K562 (cell line): ENCODE measurements around the gene STIL. TPM values are rescaled to one million over a fixed set of nuclear protein-coding genes. Genes with fewer than 3 reads are reported as not detected.

Experiments
- ATF7 ChIP-seq: fragments of 450-650 bp; IDR thresholded peaks from 2 replicates; pipeline ENCODE4 v1.7.1; 2014; ENCODE audit warnings: mild to moderate bottlenecking, moderate library complexity
- CBFA2T2 ChIP-seq: fragments of 450-650 bp; conservative IDR thresholded peaks from 2 replicates; pipeline ENCODE4 v1.6.1; 2017; ENCODE audit warnings: mild to moderate bottlenecking
- CBFA2T3 ChIP-seq: fragments of 450-650 bp; IDR thresholded peaks from 2 replicates; pipeline ENCODE4 v1.6.1; 2017
- CTCFL ChIP-seq: IDR thresholded peaks from 2 replicates; pipeline ENCODE4 v1.6.1; 2011; ENCODE audit warnings: borderline replicate concordance, low read depth, mild to moderate bottlenecking, moderate library complexity, low read length; ENCODE audit not compliant: insufficient read depth, poor library complexity, severe bottlenecking
- FOSL1 ChIP-seq: fragments of 200-800 bp; sonication (Bioruptor generic); conservative IDR thresholded peaks from 2 replicates; pipeline ENCODE4 v1.6.1; 2016; ENCODE audit warnings: missing genetic modification characterization, missing compliant biosample characterization
- GATAD2A ChIP-seq: fragments of 450-650 bp; IDR thresholded peaks from 2 replicates; pipeline ENCODE4 v1.6.1; 2017
- HNRNPK ChIP-seq: fragments of 200-400 bp; formaldehyde crosslinking; IDR thresholded peaks from one replicate; pipeline ENCODE4 v1.6.1; 2018; ENCODE audit warnings: mild to moderate bottlenecking, low read depth, low read length; ENCODE audit not compliant: poor library complexity, severe bottlenecking
- JUND ChIP-seq, 2 experiments: IDR thresholded peaks; 2 replicates in 1 of 2; 3 replicates in 1 of 2; pipeline ENCODE4 v1.6.1; 2011; ENCODE audit warnings: borderline replicate concordance in 2 of 2, low read depth in 2 of 2, low read length in 2 of 2, improper control_type of control experiment in 1 of 2, missing biosample characterization in 1 of 2, missing genetic modification characterization in 1 of 2, missing genetic modification reagents in 1 of 2
- MAFK ChIP-seq: IDR thresholded peaks from 2 replicates; pipeline ENCODE4 v1.6.1; 2011; ENCODE audit warnings: low read length, improper control_type of control experiment
- NFE2L1 ChIP-seq: fragments of 450-650 bp; IDR thresholded peaks from 2 replicates; pipeline ENCODE4 v1.6.1; 2016; ENCODE audit warnings: missing genetic modification characterization, low read depth, mild to moderate bottlenecking, missing compliant biosample characterization, moderate library complexity, borderline replicate concordance
- RHOXF2B ChIP-seq: fragments of 250-450 bp; sonication (Bioruptor Pico); conservative IDR thresholded peaks from 2 replicates; pipeline ENCODE4 v1.5.1; 2021
- SRSF7 ChIP-seq: fragments of 200-400 bp; formaldehyde crosslinking; optimal IDR thresholded peaks from 2 replicates; pipeline ENCODE3; 2017; ENCODE audit warnings: mild to moderate bottlenecking, low read depth, low read length
- USF1 ChIP-seq: sonication (generic); formaldehyde crosslinking; IDR thresholded peaks from 2 replicates; pipeline ENCODE4 v1.9.0; 2022; ENCODE audit warnings: mild to moderate bottlenecking, missing genetic modification reagents
- polyA plus RNA-seq, 8 experiments: library from polyadenylated mRNA; depleted of rRNA in 4 of 8; stranded (reverse) in 5 of 8; unstranded in 3 of 8; fragments of >200 nt; fragmentation: Nextera tagmentation in 2 of 8; fragmentation: Illumina TruSeq in 1 of 8; extraction: Ambion mirVana in 2 of 8; extraction: Trizol in 1 of 8; gene quantifications; 2 replicates each; pipeline versions ENCODE4 v1.2.1 to v1.2.3, GENCODE V29; 2011 to 2014; ENCODE audit warnings: inconsistent platforms in 1 of 8, missing spikeins in 1 of 8
- total RNA-seq, 7 experiments: library from RNA; depleted of rRNA in 6 of 7; stranded (reverse); fragments of >200 nt in 6 of 7; fragmentation: Illumina TruSeq in 2 of 7; extraction: Trizol in 2 of 7; gene quantifications; 2 replicates each; pipeline versions ENCODE4 v1.2.1 to v1.2.3, GENCODE V29; 2011 to 2021; ENCODE audit warnings: low replicate concordance in 1 of 7
- TF ChIP-seq, protein P1 (sequence below), 2 experiments: IDR thresholded peaks in 1 of 2; conservative IDR thresholded peaks in 1 of 2; 2 replicates each; pipeline ENCODE4 v1.6.1; 2016; ENCODE audit warnings: low read depth in 2 of 2, mild to moderate bottlenecking in 1 of 2, missing compliant biosample characterization in 1 of 2, missing genetic modification characterization in 1 of 2, moderate library complexity in 1 of 2
- TF ChIP-seq, protein P2 (sequence below): fragments of 450-650 bp; IDR thresholded peaks from 2 replicates; pipeline ENCODE4 v1.6.1; 2017; ENCODE audit warnings: antibody characterized with exemption, mild to moderate bottlenecking

STIL gene
- total and polyA plus RNA-seq, 9 of the 15 experiments (the other 6 are each of a cell fraction or from before 2014, with no cell fraction given) = 10.5 to 77.4 (median 39.6) TPM

DNA sequence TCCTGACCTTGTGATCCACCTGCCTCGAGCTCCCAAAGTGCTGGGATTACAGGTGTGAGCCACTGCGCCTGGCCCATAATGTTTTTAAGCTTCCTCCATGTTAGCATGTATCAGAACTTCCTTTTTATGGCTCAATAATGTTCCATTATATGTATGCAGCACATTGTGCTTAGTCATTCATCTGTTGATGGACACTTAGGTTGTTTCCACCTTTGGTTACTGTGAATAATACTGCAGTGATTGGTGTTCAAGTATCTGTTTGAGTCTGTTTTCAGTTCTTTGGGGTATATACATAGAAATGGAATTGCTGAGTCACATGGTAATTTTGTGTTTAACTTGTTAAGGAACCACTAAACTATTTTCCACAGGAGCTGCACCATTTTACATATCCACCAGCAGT, 37.4 kb upstream of the STIL start (continued):
- no peak for TF ChIP-seq USF1
- TF ChIP-seq HNRNPK = no peak
- TF ChIP-seq, protein P1, sequence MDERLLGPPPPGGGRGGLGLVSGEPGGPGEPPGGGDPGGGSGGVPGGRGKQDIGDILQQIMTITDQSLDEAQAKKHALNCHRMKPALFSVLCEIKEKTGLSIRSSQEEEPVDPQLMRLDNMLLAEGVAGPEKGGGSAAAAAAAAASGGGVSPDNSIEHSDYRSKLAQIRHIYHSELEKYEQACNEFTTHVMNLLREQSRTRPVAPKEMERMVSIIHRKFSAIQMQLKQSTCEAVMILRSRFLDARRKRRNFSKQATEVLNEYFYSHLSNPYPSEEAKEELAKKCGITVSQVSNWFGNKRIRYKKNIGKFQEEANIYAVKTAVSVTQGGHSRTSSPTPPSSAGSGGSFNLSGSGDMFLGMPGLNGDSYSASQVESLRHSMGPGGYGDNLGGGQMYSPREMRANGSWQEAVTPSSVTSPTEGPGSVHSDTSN (CRISPR knock-in tag; IDR thresholded peaks at IDR 0.05; ENCODE audit: low read depth) = no peak
- TF ChIP-seq, protein P1 (tag; conservative IDR thresholded peaks at IDR 0.05; ENCODE audit: low read depth) = peak; percentile 56; the same call in 1 of the 2 replicates
- no peak for TF ChIP-seq JUND (IDR thresholded peaks at IDR 0.05; ENCODE audit: borderline replicate concordance, low read depth, low read length)
- 0 out of 3 replicates have a peak, but pooled peaks have one; percentile 21 for TF ChIP-seq JUND (tag; IDR thresholded peaks at IDR 0.05; ENCODE audit: borderline replicate concordance, low read depth, low read length)
- TF ChIP-seq RHOXF2B (CRISPR knock-in tag) = no peak
- TF ChIP-seq FOSL1 (tag) = 0 out of 2 replicates have a peak, but pooled peaks have one; percentile 21
- TF ChIP-seq, protein P2, sequence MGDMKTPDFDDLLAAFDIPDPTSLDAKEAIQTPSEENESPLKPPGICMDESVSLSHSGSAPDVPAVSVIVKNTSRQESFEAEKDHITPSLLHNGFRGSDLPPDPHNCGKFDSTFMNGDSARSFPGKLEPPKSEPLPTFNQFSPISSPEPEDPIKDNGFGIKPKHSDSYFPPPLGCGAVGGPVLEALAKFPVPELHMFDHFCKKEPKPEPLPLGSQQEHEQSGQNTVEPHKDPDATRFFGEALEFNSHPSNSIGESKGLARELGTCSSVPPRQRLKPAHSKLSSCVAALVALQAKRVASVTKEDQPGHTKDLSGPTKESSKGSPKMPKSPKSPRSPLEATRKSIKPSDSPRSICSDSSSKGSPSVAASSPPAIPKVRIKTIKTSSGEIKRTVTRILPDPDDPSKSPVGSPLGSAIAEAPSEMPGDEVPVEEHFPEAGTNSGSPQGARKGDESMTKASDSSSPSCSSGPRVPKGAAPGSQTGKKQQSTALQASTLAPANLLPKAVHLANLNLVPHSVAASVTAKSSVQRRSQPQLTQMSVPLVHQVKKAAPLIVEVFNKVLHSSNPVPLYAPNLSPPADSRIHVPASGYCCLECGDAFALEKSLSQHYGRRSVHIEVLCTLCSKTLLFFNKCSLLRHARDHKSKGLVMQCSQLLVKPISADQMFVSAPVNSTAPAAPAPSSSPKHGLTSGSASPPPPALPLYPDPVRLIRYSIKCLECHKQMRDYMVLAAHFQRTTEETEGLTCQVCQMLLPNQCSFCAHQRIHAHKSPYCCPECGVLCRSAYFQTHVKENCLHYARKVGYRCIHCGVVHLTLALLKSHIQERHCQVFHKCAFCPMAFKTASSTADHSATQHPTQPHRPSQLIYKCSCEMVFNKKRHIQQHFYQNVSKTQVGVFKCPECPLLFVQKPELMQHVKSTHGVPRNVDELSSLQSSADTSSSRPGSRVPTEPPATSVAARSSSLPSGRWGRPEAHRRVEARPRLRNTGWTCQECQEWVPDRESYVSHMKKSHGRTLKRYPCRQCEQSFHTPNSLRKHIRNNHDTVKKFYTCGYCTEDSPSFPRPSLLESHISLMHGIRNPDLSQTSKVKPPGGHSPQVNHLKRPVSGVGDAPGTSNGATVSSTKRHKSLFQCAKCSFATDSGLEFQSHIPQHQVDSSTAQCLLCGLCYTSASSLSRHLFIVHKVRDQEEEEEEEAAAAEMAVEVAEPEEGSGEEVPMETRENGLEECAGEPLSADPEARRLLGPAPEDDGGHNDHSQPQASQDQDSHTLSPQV = 0 out of 2 replicates have a peak, but pooled peaks have one; percentile 27
- 0 out of 2 replicates have a peak, but pooled peaks have one; percentile 27 for TF ChIP-seq GATAD2A
- TF ChIP-seq SRSF7 = no peak
- TF ChIP-seq CBFA2T3 = 0 out of 2 replicates have a peak, but pooled peaks have one; percentile 7
- TF ChIP-seq ATF7 = no peak
- TF ChIP-seq CBFA2T2 = no peak
- no peak for TF ChIP-seq CTCFL
- TF ChIP-seq NFE2L1 (tag) = peak; percentile 86
- peak; percentile 83 for TF ChIP-seq MAFK
